Hematopoietic multipotent progenitor cell (in vitro differentiated cells): Measurements from ENCODE around the gene EIF1B. TPM values are rescaled to one million over a fixed set of nuclear protein-coding genes. Genes with fewer than 3 reads are reported as not detected.
A peak's percentile ranks its signal among the peaks of the same experiment; 100 is the strongest.
"Not testable (repeated sequence)": the region's sequence is repeated elsewhere in the genome, so short reads cannot be mapped to it uniquely, and the experiment has no call there.

Experiments
- DNase-seq, 3 donors: peaks; one replicate each; pipeline ENCODE4 v3.0.0-alpha.2; 2011 to 2015; ENCODE audit warnings: low read depth in 2 of 3, low spot score in 2 of 3
- total RNA-seq: library from RNA; depleted of rRNA; stranded (reverse); fragments of >200 nt; gene quantifications from one replicate; pipeline ENCODE4 v1.2.3, GENCODE V29; 2012

The EIF1B gene
- total RNA-seq, result 11.8 TPM

DNA sequence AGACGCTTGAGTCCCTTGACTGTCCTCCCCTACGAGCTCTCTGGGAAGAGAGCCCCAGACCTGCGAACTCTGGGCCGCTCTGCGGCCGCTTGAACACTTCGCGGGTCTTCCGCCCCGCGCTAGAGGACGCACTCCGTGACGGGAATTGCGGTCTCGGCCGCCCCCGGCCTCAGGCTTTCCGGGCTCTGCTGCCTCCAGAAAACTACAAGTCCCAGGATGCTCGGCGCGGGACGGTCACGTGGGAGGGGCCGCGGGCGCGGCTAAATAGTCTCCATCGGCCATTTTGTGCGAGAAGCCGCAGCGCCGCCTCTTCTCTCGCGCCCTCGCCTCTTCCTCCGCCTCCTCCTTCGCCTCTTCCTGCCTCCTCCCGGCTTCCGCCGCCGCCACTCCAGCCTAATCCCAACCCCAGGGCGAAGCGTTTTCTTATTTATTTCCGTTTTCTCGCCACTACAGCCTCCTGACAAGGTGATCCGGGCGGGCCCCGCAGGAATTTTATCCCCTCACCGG, at the start of gene EIF1B:
TSS of gene EIF1B (plus strand) at position 290 of the 507 bp plus-strand sequence. CDS start 235 bp downstream, outside the sequence.
- peak; percentile 98 for DNase-seq

DNA sequence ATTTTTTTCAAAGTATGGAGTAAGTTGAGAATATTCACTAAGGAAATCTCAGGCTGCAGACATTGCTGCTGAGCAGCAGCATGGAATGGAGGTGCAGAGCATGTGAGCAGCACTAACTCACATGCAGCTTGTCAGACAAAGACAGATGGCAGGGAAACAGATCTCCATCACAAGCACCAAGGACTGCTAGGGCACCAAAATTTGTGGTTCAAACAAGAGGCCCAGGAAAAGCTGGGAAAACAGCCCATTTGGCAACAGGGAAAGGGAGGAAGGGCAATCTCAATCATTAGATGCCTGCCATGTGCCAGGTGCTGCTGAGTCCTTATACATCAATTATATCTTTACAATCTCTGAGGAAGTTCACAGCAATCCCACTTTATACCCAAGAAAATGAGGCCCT, 47.2 kb upstream of the EIF1B start:
- no peak for DNase-seq

DNA sequence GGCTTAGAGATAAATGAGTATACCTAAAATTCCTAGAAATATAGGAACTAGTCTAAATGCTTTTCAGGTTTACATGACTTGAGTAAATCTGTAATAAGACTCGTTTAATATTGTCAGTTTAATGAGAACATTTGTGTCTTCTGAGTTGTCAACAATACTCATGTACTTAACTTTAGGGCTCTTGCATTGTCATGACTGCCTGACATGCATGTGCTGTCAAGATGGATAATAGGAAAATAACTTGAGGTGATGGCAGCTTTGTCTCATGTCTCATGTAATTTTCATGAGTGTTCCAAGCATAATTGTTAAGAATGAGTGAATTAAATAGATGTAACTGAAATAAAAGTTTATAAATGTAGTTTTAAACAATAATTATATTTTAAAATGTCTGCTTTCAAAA, 45.1 kb upstream of the EIF1B start:
- no peak for DNase-seq

DNA sequence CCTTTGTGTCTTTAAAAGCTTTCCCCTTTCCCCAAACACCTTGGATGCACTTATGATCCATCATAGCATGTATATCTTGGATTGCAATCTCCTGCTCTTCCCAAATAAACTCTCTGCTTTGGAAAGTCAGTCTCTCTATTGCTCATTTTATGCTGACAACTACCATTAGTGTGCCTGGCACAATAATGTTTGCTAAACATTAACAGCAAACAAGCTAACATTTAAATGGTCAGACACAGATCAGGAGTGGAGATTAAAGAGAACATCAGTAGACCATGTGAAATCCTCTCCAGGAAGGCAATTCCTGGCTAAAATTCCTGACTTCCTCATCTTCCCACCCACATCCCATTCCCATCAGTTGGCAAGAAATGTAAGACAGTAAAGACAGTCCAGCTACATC, 44.3 kb upstream of the EIF1B start:
- DNase-seq, result no peak

DNA sequence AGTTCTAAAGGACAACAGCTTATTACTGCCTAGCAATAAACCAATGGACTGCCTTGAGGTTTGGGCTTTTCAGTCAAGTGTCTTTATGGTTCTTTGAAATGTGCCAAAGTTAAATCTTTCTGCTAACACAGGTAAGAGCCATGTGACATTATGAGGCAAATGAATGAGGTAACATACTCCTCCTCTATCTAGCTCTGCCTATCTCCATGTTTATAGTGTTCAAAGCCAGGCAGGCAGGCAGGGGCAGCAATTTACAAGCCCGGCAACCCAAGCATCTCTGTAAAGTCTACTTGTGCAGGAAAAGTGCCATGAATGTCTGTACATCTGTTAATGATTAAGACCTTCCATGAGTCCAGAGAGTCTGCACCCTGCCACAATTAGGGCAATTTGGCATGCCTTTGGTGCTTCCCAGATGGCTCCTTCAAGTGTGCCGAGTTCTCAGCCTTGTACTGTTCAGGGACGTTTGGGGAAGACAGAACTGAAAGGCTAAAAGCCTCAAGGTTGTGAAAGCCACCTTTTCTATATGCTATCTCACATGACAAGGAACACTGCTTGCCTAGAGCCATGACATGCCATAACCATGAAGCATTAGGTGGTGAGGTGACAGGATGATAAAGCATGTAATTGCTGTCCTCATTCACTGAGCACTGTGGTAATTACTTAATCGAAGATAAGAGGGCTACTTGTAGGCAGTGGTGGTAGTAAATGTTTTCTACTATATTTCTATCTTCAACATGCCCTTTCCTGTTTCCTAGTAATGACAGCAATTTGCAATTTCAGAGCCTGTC, 41.4 kb upstream of the EIF1B start:
- DNase-seq, result no peak

DNA sequence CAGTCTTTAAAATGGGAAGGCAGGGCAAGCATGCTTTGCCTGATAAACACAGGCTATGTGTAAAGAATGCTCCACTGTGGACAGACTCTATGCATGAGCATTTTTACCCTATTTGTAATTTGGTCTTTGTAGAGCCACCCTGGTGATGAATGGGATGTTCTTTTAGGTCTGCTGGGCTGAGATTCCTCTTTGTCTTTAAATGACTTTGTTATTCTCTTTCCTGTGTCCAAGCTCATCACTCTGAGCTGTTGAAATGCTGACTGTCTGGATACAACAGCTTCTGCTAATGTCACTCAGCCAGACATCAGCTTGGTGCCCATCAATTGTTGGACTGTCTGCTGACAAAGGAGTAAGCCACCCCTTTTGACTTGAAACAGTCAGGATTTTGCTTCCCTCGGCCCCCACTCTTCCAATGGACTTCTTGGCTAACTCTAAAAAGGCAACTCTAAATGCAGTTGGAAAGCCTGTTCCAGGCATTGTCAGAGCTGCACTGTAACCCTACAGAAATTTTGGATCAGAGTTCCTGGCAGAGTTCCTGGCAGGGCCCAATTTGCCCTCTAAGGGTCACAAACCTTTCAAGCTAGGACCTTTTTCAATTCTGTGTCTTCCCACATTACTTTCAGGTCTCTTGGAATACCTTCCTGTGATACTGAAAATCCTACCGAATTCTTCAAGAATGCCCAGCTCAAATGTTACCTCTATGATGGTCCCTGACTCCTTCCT, 40.5 kb upstream of the EIF1B start:
- DNase-seq, result no peak

DNA sequence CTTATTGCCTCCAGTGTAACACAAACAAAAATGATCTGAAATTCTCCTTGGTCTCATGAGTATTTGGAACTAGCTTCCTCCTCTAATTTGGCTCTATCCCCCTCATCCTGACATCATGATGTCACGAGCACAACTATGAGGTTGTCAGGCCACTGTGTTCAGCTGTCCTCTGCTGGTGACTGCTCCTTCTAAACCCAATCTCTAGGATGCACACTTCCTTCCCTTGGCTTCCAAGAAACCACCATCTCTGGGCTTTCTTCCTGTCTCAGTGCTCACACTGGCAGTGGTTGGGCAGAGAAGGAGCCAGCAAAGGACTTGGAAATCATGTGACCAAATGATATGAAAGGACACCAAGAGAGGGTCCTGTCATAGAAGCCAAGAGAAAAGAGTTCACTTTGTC, 30.7 kb upstream of the EIF1B start:
- DNase-seq, result peak in 2 of 3 donors; percentile 33 to 66

DNA sequence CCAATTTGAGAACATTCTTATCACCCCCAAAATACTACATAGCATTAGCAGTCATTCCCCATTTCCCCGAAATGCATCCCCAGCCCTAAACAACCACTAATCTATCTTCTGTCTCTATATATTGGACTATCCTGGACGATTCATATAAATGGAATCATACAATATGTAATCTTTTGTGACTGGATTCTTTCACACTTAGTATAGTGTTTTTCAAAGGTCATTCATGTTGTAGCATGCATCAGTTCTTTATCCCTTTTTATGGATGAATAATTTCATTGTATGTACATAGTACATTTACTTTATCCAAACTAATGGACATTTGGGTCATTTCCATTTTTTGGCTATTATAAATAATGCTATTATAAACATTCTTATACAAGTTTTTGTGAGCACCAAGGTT, 27.5 kb upstream of the EIF1B start:
- no peak for DNase-seq

DNA sequence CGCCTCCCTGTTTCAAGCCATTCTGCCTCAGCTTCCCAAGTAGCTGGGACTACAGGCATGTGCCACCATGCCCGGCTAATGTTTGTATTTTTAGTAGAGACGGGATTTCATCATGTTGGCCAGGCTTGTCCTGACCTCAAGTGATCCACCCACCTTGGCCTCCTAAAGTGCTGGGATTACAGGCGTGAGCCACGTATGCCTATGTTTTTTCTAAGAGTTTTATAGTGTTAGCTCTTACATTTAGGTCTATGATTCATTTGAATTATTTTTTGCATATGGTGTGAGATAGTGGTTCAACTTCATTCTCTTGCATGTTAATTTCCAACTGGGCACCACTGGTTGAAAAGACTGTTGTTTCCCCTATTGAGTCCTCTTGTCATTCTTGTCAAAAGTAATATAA, 26.4 kb upstream of the EIF1B start:
- DNase-seq, result not testable (repeated sequence)

DNA sequence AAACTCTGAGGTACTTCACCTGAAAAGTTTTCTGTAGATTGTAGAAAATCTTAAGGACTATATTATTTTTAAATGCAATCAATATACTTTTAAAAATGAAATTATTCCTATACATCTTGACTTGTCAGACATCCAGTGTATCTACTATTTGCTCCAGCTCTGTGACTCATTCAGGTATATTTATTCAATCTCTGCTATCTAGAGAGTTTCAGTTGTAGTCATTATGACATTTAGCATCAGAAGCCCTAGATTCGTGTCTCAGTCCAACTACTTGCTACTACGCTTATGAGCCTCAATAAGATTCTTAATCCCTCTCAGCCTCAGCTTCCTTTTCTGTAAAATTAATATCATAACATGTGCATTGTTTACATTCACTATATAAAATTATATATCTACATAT, 22.3 kb upstream of the EIF1B start:
- no peak for DNase-seq

DNA sequence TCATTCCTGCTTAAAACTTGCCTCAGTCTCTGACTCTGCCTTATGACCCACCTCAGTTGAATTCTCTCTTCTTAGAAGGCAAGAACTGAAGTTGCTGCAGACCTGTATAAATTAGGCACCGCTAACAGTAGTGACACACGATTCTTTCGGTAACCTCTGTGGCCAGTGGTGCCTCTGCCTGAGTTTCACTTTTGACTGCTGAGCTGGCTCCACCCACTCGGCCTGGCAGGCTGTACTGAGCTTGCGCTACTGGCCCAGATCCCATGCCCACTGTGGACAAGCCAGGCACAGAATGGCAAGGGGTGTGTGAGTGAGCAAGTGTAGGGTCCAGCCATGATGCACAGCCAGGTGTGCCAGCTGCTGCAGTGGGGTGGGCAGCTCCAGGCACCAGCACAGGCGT, 19.1 kb upstream of the EIF1B start:
- DNase-seq, result no peak

DNA sequence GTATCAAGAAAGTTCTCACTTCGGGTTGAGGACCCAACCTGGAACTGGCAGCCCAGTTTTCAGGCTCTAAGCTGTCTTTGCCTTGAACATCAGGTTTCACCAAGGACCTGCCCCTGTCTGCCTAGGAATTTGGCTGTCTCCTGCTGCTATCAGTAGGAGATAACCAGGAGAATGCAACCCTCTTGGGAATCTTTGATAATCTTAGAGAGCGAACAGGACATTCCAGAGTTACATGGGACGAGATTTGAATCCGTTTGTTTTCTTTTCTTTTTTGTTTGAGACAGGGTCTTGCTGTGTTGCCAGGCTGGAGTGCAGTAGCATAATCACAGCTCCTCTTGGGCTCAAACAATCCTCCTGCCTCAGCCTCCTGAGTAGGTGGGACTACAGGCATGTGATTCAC, 18.0 kb upstream of the EIF1B start:
- no peak for DNase-seq

DNA sequence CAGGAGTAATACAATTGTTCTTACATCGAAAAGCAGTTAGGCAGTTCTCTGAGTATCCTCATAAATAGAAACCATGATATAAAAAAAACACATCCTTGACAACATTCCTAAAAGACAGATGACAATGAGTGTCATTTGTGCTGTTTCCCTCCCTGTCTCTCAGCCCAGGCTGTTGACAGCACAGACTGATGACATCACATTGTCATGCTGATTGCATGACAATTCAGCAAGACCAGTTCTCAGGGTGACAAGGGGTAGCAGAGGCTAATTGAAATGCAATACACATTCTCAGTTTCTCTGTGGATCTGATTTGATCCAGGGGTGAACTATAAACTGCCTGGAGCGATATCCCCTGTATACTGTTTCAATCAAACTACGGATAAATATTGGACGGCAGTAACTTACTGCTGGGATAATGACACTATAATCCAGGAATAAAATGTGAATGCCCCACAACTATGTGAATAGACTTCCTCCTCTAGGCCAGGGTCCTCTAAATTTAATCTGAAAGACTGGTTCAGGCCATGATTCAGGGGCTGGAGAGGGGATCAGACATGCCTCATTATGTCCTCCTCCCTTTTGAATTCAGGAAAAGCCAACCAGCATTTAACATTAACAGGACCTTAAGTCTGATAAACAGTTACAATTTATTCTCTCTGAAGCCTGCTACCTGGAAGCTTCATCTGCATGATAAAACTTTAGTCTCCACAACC, 16.7 kb upstream of the EIF1B start:
- DNase-seq, result no peak

DNA sequence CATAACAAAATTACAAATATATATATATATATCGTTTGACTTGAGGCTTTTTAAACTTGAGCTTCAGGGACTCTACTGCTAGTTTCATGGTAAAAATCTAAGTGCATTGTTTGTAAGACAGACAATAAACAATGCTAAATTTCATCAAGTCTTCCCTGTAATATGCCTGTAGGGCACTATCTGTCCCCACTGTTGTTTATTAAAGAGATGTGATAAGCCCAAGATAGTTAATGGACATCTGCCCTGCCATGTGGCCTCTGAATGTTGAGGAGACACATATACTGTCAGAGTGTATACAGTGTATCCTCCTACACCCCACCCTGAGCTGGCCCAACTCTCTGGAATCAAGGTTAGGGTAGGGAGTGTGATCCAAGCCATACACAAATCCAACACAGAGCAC, 15.1 kb upstream of the EIF1B start:
- DNase-seq, result no peak

DNA sequence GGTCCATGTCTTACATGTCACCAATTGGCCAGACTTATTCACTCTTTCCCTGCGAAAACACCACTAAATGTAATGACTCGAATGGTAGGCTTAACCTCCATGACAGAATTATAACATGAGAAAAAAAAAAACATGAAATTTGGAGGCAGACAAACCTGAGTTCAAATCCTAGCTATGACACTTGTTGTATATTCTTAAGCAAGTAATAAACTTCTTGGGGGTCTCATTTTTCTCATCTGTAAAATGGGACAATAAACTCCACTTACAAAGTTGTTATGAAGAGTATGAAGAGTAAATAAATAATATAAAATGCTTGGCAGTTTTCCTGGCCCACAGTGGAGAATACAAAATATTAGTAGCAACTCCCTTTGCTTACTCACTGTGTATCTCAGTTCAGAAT, 11.4 kb upstream of the EIF1B start:
- DNase-seq, result no peak

DNA sequence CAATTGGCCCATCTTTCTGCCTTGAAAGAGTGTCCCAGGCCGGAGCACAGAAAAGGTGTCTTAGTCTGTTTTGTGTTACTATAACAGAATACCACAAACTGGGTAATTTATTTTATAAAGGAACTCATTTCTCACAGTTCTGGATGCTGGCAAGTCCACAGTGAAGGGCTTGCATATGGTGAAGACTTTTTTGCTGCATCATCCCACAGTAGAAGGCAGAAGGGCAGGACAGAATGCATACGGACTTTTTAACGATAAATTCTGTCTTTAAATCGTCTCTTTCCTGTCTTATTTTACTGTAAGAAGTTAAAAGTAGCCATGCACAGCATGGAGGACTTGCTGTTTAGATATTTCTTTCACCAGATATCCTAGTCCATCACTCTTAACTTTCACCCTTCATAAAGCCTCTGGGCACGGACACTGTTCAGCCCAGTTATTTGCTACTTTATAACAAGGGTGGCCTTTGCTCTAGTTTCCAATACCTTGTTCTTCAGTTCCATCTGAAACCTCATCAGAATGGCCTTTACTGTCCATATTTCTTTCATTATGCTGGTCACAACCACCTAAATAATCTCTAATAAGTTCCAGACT, 10.3 kb upstream of the EIF1B start:
- DNase-seq, result no peak

DNA sequence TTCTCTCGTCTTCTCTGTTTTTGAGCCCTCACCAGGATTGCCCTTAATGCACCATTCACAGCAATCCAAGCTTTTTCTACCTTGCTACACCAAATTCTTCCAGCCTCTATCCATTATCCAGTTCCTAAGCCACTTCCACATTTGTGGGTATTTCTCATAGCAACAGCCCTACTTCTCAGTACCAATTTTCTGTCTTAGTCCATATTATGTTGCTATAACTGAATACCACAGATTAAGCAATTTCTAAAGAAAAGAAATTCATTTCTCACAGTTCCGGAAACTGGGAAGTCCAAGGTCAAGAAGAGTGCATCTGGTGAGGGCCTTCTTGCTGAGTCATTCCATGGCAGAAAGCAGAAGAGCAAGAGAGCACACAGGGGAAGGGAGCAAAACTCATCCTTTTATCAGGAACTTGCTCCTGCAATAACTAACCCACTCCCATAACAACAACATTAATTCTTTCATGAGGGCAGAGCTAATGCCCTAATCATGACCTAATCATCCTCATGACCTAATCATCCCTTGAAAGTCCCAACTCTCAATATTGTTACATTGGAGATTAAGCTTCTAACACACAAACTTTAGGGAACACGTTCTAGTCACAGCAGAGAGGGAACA, 9.7 kb upstream of the EIF1B start:
- peak in 2 of 3 donors; percentile 32 to 57 for DNase-seq

DNA sequence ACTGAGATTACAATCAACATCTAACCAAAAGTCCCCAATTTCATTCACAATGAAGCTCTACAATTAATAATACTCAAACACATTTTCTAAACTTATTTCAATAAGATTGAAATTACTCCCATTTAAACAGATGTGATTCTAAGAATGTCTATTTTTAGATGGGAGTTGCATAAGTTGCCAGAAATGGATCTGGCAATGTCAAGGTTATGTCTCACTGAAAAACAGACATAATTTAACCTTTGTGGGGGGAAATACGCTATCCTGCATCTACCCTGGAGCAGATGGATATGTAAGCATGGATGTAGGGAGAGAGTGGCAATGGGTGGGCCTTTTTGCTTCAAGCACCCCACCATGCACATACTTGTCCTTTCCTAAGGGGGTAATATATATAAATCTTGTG, 6.7 kb upstream of the EIF1B start:
- no peak for DNase-seq

DNA sequence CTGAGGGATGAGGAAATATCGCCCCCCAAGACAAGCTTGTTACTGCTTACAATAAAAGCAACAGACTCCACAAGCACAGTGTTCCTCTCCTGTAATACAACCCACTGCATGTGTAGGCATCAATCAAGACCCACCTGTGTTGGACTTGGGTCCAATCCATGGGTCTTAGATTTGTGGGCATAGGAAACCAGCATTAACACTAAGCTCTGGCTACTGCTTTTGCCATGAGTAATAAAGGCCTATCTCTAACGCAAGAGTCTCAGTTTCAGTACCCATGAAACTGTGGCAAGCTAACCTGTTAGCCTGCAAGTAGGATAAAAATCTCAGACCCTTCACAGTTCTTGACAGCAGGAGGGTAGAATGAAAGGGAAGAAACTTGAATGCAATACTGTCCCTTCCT, 5.2 kb upstream of the EIF1B start:
- DNase-seq, result no peak

DNA sequence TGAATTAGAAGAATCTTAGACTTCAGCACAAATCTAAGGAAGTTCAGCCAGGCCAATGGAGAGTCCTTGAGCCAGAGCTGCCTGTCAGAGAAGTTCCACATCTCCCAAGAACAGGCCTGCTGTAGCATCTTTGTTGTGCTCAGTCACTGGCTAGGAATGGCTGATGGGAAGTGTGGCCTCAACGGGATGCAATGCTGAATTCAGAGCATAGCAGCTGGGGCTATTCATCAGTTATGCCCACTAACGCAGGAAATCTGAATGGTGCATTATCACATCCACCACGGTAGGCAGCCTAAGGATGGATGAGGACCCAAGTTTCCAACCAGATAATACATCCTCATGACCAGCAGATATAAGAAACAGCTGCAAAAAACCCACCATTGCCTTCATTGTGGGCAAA, 3.2 kb upstream of the EIF1B start:
- DNase-seq, result no peak

DNA sequence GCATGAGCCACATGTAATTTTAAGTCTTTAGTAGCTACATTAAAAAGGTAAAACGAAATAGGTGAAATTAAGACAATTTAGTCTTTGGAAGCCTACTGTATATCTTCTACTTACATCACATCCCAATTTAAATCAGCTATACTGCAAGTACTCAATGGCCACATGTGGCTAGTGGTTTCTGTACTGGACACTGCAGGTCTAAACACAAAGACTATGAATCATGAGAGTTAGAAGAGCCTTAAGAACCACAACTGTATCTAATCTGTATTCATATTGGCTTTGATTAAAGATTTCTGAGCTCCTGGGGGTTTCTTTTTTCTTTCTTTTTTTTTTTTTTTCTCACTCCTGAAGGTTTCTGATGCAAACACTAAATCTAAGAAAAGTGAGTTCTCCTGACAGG, 2.3 kb upstream of the EIF1B start:
- DNase-seq, result no peak
